ENCODE results near the gene TBL2.
"Not testable (repeated sequence)": the region's sequence is repeated elsewhere in the genome, so short reads cannot be mapped to it uniquely, and the experiment has no call there.

TBL2 gene

GRCh38 chr7:73578342-73579128, at the start of gene TBL2:
Gene TBL2 (minus strand): TSS chr7:73578579. CDS start chr7:73578549, 30 bp downstream.
- DNase-seq (ENCODE audit: low spot score), result peak; percentile 100

- no peak for DNase-seq (ENCODE audit: low spot score)
These were observed 48.4 kb upstream of the TBL2 start for GRCh38 chr7:73626814-73627213.

- no peak for DNase-seq (ENCODE audit: low spot score)
These were observed 46.9 kb upstream of the TBL2 start for GRCh38 chr7:73625276-73625675.

- DNase-seq (ENCODE audit: low spot score), result no peak
These were observed 46.3 kb upstream of the TBL2 start for GRCh38 chr7:73624669-73625001.

DNA sequence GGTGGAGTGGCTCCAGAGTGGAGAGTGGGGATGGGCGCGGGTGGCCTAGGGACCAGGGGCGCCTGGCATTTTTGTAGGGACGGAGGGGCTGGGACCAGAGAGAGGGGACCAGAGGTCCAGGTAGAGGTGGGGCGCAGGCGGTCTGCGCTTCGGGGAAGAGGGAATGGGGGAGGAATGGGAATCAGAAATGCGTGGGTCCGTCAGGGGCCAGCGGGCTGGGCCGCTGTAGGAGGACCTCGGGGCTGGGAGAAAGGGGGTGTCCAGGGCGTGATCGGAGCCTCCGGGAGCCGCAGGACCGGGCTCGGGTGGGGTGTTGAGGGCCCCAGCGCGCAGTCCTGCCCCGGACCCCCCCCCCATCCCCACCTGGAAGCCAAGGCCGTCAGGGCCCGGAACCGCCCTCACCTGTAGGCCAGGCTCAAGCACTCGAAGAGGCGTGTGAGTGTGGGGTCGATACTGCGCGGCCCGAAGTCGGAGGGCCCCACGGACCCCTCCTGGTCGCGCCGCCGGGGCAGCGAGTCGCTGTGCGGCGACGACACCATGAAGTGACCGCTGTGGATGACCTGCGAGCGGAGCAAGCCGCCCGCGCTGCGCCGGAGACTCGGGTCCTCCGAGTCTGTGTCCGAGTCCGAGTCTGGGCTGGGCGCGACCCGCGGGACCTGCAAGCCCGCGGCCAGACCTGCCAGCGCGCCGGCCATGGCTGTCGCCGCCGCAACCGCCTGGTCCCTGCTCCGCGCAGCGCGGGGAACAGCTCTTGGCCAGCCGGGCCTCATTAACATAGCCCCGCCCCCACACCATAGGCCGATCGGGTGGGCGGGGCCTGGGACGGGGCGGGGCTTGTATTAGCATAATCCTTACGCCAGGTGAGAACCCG, 45.7 kb upstream of the TBL2 start, which contains the start of gene MLXIPL:
MLXIPL (minus strand) TSS at position 725 of the 871 bp plus-strand sequence; CDS start at position 695, 30 bp downstream.
- DNase-seq (ENCODE audit: low spot score), result peak; percentile 88

DNA sequence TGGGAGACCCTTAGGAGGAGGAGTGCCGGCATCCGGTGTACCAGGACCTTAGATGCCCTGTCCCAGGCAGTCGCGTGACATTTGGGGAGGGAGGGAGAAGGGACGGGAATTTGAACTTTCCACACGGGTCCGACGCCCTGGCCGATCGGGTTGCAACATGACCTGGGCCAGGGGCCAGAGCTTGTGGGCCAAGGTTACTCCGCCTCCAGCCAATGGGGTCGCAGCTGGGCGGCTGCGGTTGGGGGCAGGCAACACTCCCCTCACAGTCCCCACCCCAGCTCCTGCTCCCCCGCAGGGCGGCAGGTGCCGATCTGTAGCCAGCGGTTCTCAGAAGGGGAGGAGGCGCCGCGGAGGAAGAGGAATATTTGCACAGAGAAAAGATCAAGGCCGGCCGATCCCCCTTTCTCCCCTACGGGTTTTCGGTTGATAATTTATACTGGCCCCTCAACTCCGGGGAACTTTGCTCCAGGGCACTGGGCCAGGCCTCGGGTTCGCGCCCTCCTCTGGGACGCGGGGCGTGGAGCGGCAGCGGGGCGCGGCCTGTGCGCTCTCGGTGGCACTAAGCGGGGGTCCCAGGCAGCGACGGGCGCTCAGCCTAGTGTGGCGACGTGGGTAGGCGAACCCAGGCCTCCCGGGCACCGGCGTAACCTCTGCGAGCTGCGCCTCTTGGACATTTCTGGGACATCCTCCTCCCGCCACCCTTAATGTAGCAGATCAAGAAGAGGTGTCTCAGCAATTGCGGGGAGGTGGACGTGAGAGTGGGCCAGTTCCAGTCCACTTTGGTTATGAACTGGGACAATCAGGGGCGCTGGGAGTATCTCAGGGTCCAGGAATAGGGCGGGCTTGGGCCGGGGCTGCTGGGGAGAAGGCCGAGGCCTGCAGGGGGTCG, 44.8 kb upstream of the TBL2 start:
- DNase-seq (ENCODE audit: low spot score), result no peak

- DNase-seq (ENCODE audit: low spot score), result no peak
These were observed 44.1 kb upstream of the TBL2 start for GRCh38 chr7:73622527-73622908.

DNA sequence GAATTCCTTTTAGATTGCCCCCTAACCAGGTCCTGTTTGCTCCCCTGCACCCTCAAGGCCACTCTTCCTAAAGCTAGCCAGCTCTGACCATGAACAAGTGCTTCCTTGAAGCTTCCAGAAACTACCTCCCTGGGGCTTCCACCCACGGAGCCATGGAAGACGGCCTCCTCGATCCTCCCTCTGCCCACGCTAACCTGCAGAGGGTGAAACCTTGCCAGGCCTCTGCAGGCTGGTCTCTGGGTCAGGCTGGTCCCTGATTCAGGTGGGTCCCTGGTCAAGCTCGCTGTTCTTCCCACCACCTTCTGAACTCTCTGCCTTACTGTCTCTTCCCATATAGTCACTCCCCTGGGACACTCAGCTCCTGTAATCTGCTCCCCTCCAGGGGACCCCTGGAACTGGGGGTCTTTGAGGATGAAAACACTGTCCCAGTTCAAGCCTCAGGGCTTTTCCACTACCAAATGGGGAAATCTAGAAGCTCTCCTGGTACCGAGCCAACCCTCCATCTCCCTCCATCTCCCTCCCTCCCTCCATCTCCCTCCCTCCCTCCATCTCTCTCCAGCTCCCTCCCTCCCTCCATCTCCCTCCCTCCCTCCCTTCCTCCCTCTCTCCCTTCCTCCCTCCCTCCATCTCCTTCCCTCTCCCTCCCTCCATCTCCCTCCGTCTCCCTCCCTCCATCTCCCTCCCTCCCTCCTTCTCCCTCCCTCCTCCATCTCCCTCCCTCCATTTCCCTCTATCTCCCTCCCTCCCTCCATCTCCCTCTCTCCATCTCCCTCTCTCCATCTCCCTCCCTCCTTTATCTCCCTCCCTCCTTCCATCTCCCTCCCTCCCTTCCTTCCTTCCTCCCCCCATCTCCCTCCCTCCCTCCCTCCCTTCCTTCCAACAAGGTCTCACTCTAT, 43.0 kb upstream of the TBL2 start:
- DNase-seq (ENCODE audit: low spot score), result no peak

- not testable (repeated sequence) for DNase-seq (ENCODE audit: low spot score)
These were observed 41.0 kb upstream of the TBL2 start for GRCh38 chr7:73619394-73619793.

DNA sequence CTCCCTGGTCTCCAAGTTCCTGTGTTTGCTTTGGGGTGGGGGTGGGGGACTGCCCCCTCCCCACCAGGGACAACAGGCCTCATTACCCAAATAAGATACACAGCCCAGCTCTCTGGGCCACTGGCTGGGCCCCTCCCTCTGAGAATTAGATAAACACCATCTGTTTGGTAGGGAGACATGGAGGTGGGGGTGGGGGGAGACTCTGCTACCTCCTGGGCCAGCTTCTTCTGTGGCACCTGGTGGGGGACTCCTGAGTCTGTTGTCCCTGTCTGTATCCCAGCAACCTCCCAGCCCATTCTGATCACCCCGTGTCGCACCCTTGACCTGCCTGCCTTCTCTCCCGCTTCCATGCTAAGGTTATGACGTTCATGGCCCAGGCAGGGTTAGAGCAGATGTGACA, 40.2 kb upstream of the TBL2 start:
- no peak for DNase-seq (ENCODE audit: low spot score)

- DNase-seq (ENCODE audit: low spot score), result not testable (repeated sequence)
These were observed 39.1 kb upstream of the TBL2 start for GRCh38 chr7:73617520-73617919.

DNA sequence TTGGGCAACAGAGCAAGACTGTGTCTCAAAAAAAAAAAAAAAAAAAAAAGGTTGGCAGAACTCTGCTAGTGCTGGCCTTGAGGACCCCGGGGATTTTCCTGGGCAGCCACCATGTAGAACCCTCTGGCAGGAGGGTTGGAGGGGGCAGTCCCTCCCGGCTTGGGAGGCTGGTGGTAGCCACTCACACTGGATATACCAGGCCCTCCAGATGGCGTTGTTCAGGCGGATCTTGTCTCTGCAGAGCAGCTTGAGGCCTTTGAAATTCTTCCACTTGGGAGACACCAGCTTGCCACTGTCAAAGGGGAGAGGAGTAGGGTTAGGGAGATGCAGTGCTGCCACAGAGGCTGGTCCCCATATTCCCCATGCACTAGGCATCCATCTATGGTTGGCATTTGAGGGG, 37.5 kb upstream of the TBL2 start:
- no peak for DNase-seq (ENCODE audit: low spot score)

DNA sequence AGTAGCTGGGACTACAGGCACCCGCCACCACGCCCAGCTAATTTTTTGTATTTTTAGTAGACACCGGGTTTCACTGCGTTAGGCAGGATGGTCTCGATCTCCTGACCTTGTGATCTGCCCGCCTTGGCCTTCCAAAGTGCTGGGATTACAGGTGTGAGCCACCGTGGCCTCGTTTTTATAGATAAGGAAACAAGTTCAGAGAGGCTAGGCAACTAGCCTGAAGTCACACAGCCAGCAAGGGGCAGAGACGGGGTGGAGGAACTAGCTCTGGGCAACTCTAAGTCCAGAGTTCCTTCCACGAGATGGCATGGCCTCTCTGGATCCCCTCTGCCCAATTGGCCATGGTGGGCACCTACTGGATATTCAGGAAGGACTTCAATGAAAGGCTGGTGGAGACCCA, 36.6 kb upstream of the TBL2 start:
- not testable (repeated sequence) for DNase-seq (ENCODE audit: low spot score)

DNA sequence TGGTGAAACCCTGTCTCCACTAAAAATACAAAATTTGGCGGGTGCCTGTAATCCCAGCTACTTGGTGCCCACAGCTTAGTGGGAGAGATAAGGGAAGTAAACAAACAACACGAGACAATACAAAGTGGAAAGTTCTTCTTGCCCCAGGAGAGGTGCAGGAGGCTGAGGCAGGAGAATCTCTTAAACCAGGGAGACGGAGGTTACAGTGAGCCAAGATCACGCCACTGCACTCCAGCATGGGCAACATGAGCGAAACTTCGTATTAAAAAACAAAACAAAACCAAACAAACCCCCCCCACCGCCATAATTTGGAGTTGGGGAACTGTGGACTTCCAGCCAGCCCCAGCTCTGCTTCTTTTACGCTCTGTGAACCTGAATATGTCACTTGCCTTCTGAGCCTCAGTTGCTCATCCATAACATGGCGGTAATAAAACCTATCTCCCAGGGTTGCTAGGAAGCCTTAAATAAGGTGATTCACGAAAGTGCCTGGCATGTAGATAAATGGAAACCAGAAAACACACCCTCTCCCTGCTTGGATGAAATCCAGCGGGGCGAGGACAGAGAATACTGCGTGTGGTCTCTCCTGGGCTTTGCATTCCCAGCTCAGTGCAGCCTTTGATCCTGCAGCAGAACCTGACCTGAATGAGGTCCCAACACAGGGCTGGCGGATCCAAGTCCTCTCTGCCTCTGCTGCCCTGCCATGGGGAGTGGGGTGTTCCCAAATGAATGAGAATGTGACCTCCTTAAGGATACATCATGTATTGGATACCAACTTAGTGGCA, 35.8 kb upstream of the TBL2 start:
- no peak for DNase-seq (ENCODE audit: low spot score)

GRCh38 chr7:73612598-73613269, 34.4 kb upstream of the TBL2 start:
- no peak for DNase-seq (ENCODE audit: low spot score)

GRCh38 chr7:73611017-73611555, 32.7 kb upstream of the TBL2 start:
- DNase-seq (ENCODE audit: low spot score), result no peak

DNA sequence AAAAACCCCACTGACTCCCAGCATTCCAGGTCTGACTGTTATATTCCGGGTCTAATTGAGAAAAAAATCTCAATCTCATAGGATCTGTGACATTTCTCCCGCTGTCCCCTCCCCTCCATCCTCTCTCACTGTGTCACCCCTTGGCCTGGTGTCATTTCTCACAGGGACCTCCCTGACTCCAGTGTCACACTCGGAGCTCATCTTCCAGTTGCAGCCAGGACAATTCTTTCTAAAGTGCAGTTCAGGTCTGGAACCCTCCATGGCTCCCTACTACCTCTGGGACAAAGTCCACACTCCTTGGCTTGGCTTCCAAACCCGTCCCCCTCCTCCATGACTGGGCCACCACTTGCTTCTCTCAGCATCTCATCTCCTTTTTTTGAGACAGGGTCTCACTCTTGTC, 31.7 kb upstream of the TBL2 start:
- no peak for DNase-seq (ENCODE audit: low spot score)

DNA sequence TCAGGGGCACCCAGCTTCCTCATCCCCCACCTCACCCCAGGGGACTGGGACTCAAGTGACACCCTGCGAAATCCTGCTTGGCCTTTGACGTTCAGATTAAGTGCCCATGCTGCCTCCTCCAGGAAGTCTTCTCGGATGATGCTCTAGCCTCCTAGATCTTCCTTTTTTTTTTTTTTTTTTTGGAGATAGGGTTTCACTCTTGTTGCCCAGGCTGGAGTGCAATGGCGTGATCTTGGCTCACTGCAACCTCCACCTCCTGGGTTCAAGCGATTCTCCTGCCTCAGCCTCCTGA, 29.3 kb upstream of the TBL2 start:
- DNase-seq (ENCODE audit: low spot score), result not testable (repeated sequence)

DNA sequence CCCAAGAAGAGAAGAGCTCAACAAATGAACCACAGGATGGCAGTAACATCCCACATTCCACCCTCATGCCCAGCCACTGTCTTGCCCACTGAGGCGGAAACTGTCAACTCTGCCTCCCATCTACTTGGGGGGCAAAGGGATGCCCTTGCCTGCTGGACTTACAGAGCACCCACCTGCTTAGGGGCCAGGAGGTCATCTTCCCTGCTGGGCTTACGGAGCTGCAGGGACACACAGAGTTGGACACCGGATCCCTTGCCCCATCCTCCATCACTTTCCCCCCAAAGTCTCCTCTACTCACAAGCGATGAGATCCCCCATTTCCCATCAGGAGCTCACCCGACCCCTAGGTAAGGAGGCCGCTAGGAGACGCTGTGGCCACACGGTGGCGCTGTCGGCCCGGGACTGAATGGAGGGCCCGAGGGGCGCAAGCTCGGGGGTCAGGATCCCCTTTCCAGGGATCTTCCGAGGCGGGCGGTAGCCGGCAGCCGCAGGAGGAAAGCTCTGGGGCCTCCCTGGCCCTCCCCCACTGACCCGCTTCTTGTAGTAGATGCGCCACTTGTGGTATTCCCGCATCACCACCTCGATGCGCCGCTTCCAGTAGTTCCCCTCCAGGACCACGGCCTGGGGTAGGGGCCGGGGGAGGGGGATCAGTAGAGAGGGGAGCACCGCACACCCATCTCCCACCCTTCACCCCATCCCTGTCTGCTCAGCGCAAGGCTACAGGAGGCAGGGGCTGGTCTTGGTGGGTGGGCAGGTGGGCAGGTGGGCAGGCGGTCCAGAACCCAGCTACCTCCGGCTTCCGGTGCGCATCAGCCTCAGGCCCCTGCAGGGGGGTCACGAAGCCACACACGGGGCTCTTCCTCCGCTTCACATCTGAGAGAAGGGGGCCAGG, 28.7 kb upstream of the TBL2 start:
- DNase-seq (ENCODE audit: low spot score), result peak; percentile 83
